Measurements from ENCODE around the gene CDH4.

- no peak for TF ChIP-seq SNRNP70 (optimal IDR thresholded peaks at IDR 0.05; ENCODE audit: low read depth, low read length)
- no peak for TF ChIP-seq EZH2 (IDR thresholded peaks at IDR 0.05; ENCODE audit: borderline replicate concordance, low read depth, low read length)
- TF ChIP-seq TBL1XR1 (IDR thresholded peaks at IDR 0.05; ENCODE audit: low read length in 2 of 2) = no peak
- no peak for TF ChIP-seq NR2C1 (IDR thresholded peaks at IDR 0.05)
- no peak for TF ChIP-seq NR2C1 (tag; IDR thresholded peaks at IDR 0.05)
- TF ChIP-seq KDM1A (IDR thresholded peaks at IDR 0.05) = no peak
- TF ChIP-seq SRSF9 (IDR thresholded peaks at IDR 0.05; ENCODE audit: borderline replicate concordance, low read depth, low read length) = no peak
Measured at GRCh38 chr20:61742097-61742825, 490.2 kb downstream of the CDH4 start.
